Epithelial cell of proximal tubule (primary cell): Measurements from ENCODE around the gene PAPSS2. TPM values are rescaled to one million over a fixed set of nuclear protein-coding genes. Genes with fewer than 3 reads are reported as not detected.
A peak's percentile ranks its signal among the peaks of the same experiment; 100 is the strongest.

Experiments
- DNase-seq: peaks from one replicate; pipeline ENCODE4 v3.0.0-alpha.2; 2011; ENCODE audit warnings: low read depth
- H3K4me3 ChIP-seq: 2 replicates; pipeline ENCODE4 v1.5.1; 2011; ENCODE audit warnings: low read depth, mild to moderate bottlenecking, low read length
- CTCF ChIP-seq: conservative IDR thresholded peaks from 2 replicates; pipeline ENCODE4 v1.5.1; 2012; ENCODE audit warnings: low read depth, mild to moderate bottlenecking, low read length
- total RNA-seq: library from RNA; depleted of rRNA; stranded (reverse); fragments of >200 nt; gene quantifications from 2 replicates; pipeline ENCODE4 v1.2.3, GENCODE V29; 2015

The PAPSS2 gene
- total RNA-seq, 1 donor from 2014 or later: 15.6 TPM

DNA sequence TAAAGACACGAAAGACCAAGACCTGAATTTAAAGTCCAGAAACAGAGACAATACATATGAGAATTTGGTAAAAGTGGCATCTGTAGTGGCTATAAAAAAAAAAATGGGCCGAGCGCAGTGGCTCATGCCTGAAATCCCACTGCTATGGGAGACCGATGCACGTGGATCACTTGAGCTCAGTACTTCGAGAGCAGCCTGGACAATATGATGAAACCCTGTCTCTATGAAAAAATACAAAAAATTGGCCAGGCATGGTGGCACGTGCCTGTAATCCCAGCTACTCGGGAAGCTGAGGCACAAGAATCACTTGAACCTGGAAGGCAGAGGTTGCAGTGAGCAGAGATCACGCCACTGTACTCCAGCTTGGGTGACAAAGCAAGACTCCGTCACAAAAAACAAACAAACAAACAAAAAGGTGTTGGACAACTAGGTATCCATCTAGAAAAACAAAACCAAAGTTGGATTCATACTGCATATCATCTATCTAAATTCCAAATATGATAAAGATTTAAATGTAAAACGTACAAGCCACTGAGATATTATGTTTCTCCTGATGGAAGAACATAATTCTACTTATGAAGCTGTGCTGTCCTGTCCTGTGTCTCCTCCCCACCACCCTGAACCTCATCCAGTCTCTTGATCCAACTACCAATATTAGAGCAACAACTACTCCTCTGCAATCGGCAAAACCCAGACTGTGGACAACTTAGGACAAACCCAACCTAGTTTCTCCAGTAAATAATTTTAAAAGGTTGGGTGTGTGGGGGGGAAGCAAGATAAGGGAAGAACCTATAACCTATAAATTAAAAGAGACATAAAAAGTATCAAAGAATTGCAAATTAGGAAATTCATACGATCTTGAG, 104.6 kb downstream of the PAPSS2 start:
- TF ChIP-seq CTCF: no peak
- H3K4me3 ChIP-seq: no peak overlapping the region
- no peak for DNase-seq

GRCh38 chr10:87765666-87766376, 106.1 kb downstream of the PAPSS2 start:
- no peak for TF ChIP-seq CTCF
- no peak overlapping the region for H3K4me3 ChIP-seq
- DNase-seq: no peak

DNA sequence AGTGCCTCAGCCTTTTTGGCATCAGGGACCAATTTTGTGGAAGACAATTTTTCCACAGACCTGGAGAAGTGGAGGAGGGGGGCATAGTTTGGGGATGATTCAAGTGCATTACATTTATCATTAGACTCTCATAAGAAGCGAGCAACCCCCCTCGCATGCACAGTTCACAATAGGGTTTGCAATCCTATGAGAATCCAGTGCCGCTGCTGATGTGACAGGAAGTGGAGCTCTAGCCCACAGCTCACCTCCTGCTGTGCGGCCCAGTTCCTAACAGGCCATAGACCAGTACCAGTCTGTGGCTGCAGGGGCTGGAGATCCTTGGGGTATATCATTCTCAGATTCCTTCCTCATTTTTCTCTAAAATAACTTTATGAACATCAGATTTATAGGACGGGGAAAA, 107.6 kb downstream of the PAPSS2 start:
- no peak for DNase-seq
- H3K4me3 ChIP-seq: no peak overlapping the region
- no peak for TF ChIP-seq CTCF

DNA sequence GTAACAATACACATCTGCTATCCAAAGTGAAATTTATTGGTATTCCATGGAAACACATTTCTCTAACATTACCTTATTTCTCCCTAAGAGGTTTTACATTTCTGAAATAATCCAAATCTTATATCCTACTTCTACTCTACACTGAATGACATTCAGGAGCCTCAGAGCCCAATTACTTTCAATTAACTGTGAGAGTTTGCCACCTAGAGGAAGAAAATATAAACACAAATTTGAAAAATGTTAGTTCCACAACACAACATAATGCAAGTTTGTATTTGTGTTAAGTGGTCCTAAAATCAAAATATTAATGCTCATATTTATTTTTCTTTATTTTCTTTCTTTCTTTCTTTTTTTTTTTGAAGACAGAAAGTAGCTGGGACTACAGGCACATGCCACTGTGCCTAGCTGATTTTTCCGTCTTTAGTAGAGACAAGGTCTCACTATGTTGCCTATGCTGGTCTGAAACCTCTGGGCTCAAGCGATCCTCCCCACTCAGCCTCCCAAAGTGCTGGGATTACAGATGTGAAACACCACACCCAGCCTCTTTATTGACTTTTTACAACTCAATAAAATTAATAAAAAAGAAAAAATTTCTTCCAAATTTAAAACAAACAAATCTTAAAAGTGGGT, 112.3 kb downstream of the PAPSS2 start:
- H3K4me3 ChIP-seq: no peak overlapping the region
- TF ChIP-seq CTCF: peak; percentile 58
- no peak for DNase-seq

DNA sequence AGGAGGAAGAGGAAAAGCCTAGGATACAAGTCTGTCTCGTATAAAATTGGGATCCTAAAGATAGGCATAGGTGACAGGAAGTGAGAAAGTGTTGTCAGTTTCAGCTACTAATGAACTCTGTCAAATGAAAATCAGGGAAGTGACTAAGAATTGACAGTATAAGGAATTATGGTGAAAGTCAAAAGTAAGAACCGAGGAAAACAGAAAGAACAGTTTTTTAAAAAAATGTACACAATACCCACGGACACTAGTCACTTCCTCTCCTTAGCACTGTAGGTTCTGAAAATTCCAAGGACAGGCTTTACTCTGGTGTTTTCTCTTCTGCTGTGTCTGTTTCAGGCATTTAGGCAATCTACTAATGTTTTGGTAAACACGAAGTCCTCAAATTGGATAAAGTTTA, 116.1 kb downstream of the PAPSS2 start:
- no peak overlapping the region for H3K4me3 ChIP-seq
- DNase-seq: no peak
- TF ChIP-seq CTCF: no peak

- no peak overlapping the region for H3K4me3 ChIP-seq
- no peak for TF ChIP-seq CTCF
- DNase-seq: no peak
These were observed 116.7 kb downstream of the PAPSS2 start for GRCh38 chr10:87776328-87776727.
